Bronchial epithelial cell (primary cell): ENCODE results near the gene AHNAK2. TPM values are rescaled to one million over a fixed set of nuclear protein-coding genes. Genes with fewer than 3 reads are reported as not detected.
"Not testable (repeated sequence)": the region's sequence is repeated elsewhere in the genome, so short reads cannot be mapped to it uniquely, and the experiment has no call there.

Source experiments
- DNase-seq: peaks from one replicate; pipeline ENCODE4 v3.0.0-alpha.2; 2010; ENCODE audit warnings: low read depth
- FAIRE-seq: peaks from 2 replicates; lab custom pipeline; 2011; peaks lifted over from hg19 to GRCh38; lab: Jason Lieb, UNC
- H3K27me3 ChIP-seq: 2 replicates; pipeline ENCODE4 v1.5.1; 2011; ENCODE audit warnings: low read length; ENCODE audit not compliant: control insufficient read depth, insufficient read depth
- H3K36me3 ChIP-seq: 2 replicates; pipeline ENCODE4 v1.5.1; 2011; ENCODE audit warnings: low read length; ENCODE audit not compliant: control insufficient read depth, insufficient read depth
- H3K4me3 ChIP-seq: 2 replicates; pipeline ENCODE4 v1.5.1; 2011; ENCODE audit warnings: mild to moderate bottlenecking, low read depth, low read length, control low read depth
- total RNA-seq: library from RNA; depleted of rRNA; stranded (reverse); fragments of >200 nt; gene quantifications from 2 replicates; pipeline ENCODE4 v1.2.1, GENCODE V29; 2014
- TF ChIP-seq, protein P1 (sequence below): IDR thresholded peaks from 2 replicates; pipeline ENCODE4 v1.5.1; 2011; ENCODE audit warnings: mild to moderate bottlenecking, moderate library complexity, low read length, control low read depth, inconsistent platforms; ENCODE audit not compliant: insufficient read depth, severe bottlenecking

Gene AHNAK2
- total RNA-seq, 1 donor from 2014 or later = 367 TPM

DNA sequence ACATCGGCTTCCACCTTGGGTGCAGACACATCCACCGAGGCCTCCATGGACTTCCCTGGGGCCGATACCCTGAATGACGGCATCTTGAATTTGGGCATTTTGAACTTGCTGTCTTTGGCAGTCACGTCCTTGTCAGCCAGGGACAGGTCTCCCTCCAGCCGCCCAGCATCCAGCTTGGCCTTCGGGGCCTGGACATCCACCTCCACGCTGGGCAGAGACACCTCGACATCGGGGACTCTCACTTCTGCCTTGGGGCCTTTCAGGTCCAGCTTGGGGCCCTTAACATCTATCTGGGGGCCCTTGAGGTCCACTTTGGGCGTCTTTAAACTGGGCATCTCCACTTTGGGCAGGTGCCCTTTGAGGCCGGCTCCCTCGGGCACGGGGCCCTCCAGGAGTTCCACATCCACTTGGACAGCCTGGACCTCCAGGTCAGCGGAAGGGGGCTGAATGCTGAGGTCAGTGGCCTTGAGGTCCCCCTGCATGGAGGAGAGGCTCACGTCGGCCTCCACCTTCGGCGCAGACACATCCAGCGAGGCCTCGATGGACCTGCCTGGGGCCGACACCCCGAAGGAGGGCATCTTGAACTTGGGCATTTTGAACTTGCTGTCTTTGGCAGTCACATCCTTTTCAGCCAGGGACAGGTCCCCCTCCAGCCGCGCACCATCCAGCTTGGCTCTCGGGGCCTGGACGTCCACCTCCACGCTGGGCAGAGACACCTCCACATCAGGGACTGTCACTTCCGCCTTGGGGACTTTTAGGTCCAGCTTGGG is 33.6 kb downstream of the AHNAK2 start:
- H3K27me3 ChIP-seq, DNase-seq, FAIRE-seq, H3K4me3 ChIP-seq: not testable (repeated sequence)
- H3K36me3 ChIP-seq = peaks cover 35% of the 10 kb centered on the region

DNA sequence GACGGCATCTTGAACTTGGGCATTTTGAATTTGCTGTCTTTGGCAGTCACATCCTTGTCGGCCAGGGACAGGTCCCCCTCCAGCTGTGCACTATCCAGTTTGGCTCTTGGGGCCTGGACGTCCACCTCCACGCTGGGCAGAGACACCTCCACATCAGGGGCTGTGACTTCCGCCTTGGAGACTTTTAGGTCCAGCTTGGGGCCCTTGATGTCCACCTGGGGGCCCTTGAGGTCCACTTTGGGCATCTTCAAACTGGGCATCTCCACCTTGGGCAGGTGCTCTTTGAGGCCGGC is 34.2 kb downstream of the AHNAK2 start:
- H3K4me3 ChIP-seq, DNase-seq, FAIRE-seq, H3K27me3 ChIP-seq: not testable (repeated sequence)
- peaks cover 40% of the 10 kb centered on the region for H3K36me3 ChIP-seq

DNA sequence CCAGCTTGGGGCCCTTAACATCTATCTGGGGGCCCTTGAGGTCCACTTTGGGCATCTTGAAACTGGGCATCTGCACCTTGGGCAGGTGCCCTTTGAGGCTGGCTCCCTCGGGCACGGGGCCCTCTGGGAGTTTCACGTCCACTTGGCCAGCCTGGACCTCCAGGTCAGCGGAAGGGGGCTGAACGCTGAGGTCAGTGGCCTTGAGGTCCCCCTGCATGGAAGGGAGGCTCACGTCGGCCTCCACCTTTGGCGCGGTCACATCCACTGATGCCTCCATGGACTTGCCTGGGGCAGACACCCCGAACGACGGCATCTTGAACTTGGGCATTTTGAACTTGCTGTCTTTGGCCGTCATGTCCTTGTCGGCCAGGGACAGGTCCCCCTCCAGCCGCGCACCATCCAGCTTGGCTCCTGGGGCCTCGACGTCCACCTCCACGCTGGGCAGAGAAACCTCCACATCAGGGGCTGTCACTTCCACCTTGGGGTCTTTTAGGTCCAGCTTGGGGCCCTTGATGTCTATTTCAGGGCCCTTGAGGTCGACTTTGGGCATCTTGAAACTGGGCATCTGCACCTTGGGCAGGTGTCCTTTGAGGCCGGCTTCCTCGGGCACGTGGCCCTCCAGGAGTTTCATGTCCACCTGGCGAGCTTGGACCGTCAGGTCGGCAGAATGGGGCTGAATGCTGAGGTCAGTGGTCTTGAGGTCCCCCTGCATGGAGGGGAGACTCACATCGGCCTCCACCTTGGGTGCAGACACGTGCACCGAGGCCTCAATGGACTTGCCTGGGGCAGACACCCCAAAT is 34.8 kb downstream of the AHNAK2 start:
- H3K36me3 ChIP-seq = peaks cover 39% of the 10 kb centered on the region
- DNase-seq, H3K27me3 ChIP-seq, FAIRE-seq, H3K4me3 ChIP-seq: not testable (repeated sequence)

DNA sequence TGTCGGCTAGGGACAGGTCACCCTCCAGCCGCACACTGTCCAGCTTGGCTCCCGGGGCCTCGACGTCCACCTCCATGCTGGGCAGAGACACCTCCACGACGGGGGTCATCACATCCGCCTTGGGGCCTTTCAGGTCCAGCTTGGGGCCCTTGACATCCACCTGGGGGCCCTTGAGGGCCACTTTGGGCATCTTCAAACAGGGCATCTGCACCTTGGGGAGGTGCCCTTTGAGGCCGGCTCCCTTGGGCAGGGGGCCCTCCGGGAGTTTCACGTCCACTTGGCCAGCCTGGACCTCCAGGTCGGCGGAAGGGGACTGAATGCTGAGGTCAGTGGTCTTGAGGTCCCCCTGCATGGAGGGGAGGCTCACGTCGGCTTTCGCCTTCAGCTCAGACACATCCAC is 35.6 kb downstream of the AHNAK2 start:
- Histone ChIP-seq H3K27me3 (no peaks in the 10 kb centered on the region), H3K4me3 (no peak overlapping the region), H3K36me3 (peaks cover 36% of the 10 kb centered on the region)
- no peak for DNase-seq
- FAIRE-seq = no peak
- TF ChIP-seq, protein P1, sequence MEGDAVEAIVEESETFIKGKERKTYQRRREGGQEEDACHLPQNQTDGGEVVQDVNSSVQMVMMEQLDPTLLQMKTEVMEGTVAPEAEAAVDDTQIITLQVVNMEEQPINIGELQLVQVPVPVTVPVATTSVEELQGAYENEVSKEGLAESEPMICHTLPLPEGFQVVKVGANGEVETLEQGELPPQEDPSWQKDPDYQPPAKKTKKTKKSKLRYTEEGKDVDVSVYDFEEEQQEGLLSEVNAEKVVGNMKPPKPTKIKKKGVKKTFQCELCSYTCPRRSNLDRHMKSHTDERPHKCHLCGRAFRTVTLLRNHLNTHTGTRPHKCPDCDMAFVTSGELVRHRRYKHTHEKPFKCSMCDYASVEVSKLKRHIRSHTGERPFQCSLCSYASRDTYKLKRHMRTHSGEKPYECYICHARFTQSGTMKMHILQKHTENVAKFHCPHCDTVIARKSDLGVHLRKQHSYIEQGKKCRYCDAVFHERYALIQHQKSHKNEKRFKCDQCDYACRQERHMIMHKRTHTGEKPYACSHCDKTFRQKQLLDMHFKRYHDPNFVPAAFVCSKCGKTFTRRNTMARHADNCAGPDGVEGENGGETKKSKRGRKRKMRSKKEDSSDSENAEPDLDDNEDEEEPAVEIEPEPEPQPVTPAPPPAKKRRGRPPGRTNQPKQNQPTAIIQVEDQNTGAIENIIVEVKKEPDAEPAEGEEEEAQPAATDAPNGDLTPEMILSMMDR = no peak

DNA sequence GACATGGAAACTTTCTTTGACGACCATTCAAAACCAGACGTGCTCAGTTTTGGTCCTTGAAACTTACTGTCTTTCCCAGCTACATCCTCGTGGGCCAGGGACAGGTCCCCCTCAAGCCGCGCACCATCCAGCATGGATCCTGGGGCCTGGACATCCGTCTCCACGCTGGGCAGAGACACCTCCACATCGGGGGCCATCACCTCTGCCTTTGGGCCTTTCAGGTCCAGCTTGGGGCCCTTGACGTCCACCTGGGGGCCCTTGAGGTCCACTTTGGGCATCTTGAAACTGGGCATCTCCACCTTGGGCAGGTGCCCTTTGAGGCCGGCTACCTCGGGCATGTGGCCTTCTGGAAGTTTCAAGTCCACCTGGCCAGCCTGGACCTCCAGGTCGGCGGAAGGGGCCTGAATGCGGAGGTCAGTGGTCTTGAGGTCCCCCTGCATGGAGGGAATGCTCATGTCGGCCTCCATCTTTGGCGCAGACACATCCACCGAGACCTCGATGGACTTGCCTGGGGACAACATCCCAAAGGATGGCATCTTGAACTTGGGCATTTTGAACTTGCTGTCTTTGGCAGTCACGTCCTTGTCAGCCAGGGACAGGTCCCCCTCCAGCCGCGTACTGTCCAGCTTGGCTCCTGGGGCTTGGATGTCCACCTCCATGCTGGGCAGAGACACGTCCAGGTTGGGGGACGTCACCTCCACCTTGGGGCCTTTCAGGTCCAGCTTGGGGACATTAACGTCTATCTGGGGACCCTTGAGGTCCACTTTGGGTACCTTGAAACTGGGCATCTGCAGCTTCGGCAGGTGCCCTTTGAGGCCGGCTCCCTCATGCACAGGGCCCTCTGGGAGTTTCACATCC is 36.4 kb downstream of the AHNAK2 start:
- DNase-seq (no peak), FAIRE-seq (no peak)
- H3K4me3 ChIP-seq = no peak overlapping the region
- TF ChIP-seq, protein P1 = no peak
- H3K36me3 ChIP-seq = peaks cover 33% of the 10 kb centered on the region
- H3K27me3 ChIP-seq = no peaks in the 10 kb centered on the region

DNA sequence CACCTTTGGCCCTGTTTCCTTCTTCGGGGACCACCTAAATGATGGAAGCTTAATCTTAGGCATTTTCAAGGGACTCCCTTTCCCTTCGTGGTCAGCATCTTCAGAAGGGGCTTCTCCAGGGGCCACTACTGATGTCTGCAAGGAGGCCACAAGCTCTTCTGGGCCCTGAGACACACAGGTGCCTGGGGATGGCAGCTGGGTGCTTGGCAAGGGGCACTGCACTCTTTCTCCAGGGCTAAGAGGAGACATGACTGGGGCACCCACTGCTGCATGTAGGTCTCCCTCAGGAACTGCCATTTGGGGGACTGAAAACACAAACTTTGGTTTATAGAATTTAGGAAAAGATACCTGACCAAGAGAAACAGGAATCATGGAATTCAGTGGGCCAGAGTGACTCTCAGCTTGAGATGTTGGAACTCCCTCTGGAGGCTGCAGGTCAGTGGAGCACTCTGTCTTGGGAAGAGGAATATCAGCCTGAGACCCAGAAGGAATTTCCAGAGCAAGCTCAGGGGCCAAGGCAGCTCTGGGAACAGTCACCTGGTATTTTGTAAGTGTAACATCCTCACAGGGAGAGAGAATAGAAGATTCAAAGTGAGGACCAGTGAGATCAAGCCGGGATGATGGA is 37.5 kb downstream of the AHNAK2 start:
- Histone ChIP-seq H3K36me3 (peaks cover 32% of the 10 kb centered on the region), H3K27me3 (no peaks in the 10 kb centered on the region), H3K4me3 (no peak overlapping the region)
- TF ChIP-seq, protein P1 = no peak
- FAIRE-seq (no peak), DNase-seq (no peak)
